IPS-18c (cell line): ENCODE measurements around the gene MEGF8.
A peak's percentile ranks its signal among the peaks of the same experiment; 100 is the strongest.

ENCODE experiments used
- H3K4me3 ChIP-seq: 2 replicates; pipeline ENCODE4 v1.7.0; 2013; ENCODE audit warnings: low read depth, mild to moderate bottlenecking, low read length, moderate library complexity; ENCODE audit not compliant: insufficient read depth
- H3K9me3 ChIP-seq: one replicate; pipeline ENCODE4 v1.6.1; 2013; ENCODE audit warnings: mild to moderate bottlenecking, low read length, moderate library complexity; ENCODE audit not compliant: control insufficient read depth, insufficient read depth

Gene MEGF8

DNA sequence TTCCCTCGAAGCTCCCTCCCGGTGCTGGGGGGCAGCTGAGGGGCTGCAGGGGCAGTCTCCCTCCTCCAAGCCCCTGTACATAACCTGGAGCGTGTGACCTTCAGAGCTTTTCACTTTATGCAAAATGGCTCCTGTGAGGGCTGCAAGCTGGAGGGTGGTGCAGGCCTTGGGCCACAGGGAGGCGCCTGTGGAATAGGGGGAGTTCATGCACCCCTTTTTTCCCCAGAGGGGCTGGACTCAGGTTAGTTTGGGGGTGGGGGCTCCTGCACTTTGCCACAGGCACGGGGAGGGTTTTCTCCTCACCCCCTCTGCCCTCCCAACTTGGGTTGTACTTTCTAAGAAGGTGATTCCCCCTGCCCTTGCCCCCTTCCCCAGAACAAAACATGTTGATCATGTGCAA, 30.1 kb upstream of the MEGF8 start:
- Histone ChIP-seq H3K4me3 (no peak overlapping the region), H3K9me3 (no peaks in the 10 kb centered on the region)

DNA sequence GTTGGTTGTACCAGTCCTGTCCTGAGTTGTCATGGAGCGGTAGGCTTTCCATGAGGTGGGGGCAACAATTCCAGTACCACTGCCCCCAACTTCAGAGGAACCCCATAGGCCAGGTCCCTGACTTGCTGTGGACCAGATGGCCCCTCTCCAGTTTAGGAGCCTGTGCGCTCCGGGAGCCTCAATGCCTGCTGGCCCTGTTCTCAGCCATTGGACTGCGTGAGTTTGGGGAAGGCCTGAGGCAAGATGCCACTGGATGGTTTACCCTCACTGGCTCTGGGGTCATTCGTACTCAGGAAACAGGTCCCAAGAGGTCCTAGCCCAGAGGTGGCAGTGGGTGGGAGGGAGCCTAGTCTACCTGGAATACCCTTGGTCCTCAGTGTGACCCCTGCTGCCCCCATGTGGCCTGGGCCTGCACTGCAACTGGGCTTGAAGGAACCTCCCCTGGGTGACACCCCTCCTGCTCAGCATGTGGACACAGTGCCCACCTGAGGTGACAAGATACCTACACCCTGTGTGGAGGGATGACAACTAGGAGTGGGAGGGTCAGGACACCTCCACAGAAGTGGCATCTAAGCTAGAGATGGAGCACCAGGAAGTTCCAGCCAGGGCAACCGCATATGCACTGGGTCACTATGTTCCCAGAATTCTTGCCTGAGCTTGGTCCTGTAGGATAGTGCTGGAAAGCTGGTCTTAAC, 29.5 kb upstream of the MEGF8 start:
- H3K9me3 ChIP-seq, result no peaks in the 10 kb centered on the region
- H3K4me3 ChIP-seq, result no peak overlapping the region

DNA sequence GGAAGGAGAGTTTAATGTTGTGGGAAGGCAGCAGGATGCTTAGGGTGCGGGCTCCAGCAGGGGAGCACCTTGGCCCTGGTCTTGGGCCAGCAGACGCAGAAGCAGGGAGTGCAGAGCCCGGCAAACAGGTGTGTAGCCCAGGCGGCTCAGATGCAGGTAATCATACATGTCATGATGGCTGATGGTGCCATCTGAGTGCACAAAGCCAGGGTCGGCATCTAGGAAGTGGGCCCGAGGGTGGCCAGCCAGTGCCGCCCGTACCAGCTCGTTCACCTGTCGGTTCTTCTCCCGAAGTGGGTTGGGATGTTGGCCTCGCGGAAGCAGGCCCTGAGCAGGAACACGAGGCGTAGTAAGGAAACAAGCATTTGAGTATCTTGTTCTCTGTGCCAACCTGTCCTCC, 28.4 kb upstream of the MEGF8 start:
- H3K4me3 ChIP-seq, result no peak overlapping the region

GRCh38 chr19:42301646-42302203, 23.7 kb upstream of the MEGF8 start, which contains the start of gene PRR19:
TSS of gene PRR19 (plus strand) at chr19:42302132. CDS start at chr19:42309585, 7,453 bp downstream.
- Histone ChIP-seq H3K9me3 (no peaks in the 10 kb centered on the region), H3K4me3 (peak within 1 kb of the TSS; percentile 83)

More for the DNA sequence above, 28.4 kb upstream of the MEGF8 start:
- H3K9me3 ChIP-seq, result no peaks in the 10 kb centered on the region

- Histone ChIP-seq H3K9me3 (no peaks in the 10 kb centered on the region), H3K4me3 (peak overlapping the region; percentile 11; the same call in 1 of the 2 replicates)
Measured at GRCh38 chr19:42303101-42303464, 22.4 kb upstream of the MEGF8 start.

DNA sequence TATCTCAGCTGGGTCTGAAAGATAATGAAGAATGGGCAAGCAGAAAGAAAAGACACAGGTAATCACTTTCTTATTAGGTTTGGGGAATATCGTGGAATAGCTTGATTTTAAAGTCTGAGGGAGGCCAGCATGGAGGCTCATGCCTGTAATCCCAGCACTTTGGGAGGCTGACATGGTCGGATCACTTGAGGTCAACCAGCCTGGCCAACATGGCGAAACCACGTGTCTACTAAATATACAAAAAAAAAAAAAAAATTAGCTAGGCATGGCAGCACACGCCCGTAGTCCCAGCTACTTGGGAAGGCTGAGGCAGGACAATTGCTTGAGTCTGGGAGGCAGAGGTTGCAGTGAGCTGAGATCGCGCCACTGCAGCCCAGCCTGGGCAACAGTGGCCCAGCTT, 21.6 kb upstream of the MEGF8 start:
- H3K4me3 ChIP-seq, result no peak overlapping the region

GRCh38 chr19:42306646-42307045, 18.8 kb upstream of the MEGF8 start:
- no peak overlapping the region for H3K4me3 ChIP-seq
- no peaks in the 10 kb centered on the region for H3K9me3 ChIP-seq

More for the DNA sequence above, 21.6 kb upstream of the MEGF8 start:
- H3K9me3 ChIP-seq, result no peaks in the 10 kb centered on the region

DNA sequence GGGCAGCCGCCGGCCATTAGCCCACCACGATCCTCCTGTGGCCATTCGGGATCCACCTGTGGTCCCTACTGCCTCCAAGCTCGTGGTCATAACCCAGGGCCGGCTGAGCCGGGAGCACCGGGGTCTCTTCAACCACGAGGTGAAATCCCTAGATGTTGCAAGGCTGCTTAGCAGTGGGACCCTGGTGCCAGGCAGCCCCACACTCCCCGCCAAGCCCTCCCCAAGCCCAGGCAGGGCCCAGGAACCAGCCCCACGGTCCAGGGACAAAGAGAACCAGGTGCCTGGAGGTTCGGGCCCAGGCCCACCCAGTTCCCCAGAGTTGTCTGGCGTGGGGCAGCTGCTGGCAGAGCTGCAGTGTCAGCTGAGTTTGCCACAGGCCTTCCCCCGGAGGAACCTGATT, 15.7 kb upstream of the MEGF8 start:
- H3K4me3 ChIP-seq, result no peak overlapping the region

DNA sequence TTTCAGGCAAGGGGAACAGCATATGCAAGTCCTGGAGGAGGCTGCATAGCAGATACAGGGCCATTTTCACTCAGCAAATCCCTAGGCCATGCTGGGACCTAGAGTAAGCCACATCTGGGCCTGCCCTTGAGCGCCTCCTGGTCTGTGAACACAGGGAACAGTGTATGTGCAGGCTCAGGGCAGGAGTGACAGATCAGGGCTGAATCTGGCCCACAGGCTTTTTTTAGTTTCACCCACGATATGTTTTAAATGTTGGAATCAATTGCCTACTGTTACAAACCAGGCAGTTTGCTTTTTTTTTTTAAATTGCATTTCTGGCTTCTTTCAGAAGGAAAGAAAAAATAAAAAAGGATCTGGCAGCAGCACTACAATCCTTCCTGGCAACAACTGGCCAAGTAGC, 13.8 kb upstream of the MEGF8 start:
- H3K9me3 ChIP-seq, result no peaks in the 10 kb centered on the region

More for the DNA sequence above, 15.7 kb upstream of the MEGF8 start:
- no peaks in the 10 kb centered on the region for H3K9me3 ChIP-seq

DNA sequence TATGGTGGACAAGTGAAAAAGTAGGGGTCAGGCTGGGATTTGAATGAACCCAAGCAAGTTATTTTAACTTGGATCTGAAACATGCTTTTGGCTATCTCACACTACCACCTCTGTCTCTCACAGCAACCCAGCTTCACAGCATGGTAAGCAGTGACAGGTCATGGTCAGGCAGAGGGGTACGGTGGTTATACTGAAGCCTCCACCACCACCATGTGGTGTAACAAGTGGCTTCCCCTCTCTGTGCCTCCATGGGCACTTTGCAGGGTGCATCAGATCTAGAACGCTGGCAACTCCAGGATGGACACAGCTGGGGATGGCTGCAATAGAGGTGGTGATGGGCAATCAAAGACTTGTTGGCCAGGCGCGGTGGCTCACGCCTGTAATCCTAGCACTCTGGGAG, 13.1 kb upstream of the MEGF8 start:
- Histone ChIP-seq H3K4me3 (no peak overlapping the region; the same call in 1 of the 2 replicates), H3K9me3 (no peaks in the 10 kb centered on the region)

More for the DNA sequence above, 13.8 kb upstream of the MEGF8 start:
- H3K4me3 ChIP-seq, result no peak overlapping the region

DNA sequence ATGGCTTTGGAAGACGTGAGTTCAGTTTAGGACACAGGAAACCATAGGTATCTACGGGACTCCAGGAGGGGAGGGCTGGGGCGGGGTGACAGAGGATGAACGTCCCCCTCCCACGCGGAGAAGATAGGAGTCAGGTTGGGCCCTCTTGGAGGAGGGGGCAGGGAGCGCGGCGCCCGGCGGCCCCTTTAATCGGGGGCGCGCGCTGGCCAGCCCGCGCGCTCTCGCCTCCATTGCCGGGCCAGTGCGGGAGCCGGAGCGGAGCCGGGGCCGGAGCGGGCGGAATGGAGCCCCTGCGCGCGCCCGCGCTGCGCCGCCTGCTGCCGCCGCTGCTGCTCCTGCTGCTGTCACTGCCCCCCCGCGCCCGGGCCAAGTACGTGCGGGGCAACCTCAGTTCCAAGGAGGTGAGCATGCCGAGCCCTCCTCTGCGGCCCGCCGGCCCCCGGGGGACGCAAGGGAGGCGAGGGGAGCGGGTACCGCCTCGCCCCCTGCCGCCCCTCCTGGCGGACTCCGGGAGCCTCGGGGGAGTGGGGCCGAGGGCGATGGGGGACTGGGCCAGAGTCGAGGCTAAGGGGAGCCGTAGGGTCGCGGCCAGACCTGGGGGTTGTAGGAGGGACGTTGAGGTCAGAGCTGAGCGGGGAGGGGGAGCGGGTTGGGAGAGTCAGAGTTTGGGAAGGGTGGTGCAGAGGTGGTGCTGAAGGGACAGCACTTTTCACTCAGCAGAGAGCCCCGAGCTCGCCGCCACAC, 12.2 kb upstream of the MEGF8 start, which contains the start of gene TMEM145:
Gene TMEM145 (plus strand): TSS at position 214 of the 744 bp plus-strand sequence. CDS start 68 bp downstream, at position 282.
- peak within 1 kb of the TSS; percentile 76 for H3K4me3 ChIP-seq
- no peaks in the 10 kb centered on the region for H3K9me3 ChIP-seq

DNA sequence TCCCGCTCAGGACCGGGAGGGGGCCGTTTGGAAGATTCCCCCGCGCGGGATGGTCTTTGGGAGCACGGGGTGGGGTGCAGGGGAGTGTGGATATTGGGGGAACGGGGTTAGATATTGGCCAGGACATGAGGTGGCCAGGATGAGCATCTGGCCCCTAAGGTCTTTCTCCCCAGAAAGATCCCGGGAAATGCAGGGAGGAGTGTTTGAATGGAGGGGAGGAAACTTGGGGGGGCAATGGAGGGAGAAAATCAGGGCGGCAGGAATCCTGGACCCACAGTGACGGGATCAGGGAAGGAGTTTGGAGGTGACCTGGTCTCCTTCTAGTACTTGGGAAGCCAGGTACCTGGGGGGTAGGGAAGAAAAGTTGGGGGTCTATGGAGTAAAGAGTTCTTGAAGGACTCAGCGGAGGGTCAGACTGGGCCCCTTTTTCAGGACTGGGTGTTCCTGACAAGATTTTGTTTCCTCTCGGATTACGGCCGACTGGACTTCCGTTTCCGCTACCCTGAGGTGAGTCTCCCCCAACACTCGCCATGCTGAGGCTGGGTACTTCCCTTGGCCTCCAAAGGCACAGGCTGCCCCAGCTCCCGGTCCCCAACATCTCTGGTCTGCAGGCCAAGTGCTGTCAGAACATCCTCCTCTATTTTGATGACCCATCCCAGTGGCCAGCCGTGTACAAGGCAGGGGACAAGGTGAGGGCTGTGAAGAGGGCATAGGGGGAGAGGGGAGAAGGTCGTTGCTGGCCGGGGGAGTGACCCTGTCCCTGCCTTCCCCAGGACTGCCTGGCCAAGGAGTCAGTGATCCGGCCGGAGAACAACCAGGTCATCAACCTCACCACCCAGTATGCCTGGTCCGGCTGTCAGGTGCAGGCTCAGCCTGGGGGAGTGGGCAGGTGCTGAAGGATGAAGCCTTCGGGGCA, 11.3 kb upstream of the MEGF8 start:
- H3K4me3 ChIP-seq, result peak overlapping the region; percentile 76

DNA sequence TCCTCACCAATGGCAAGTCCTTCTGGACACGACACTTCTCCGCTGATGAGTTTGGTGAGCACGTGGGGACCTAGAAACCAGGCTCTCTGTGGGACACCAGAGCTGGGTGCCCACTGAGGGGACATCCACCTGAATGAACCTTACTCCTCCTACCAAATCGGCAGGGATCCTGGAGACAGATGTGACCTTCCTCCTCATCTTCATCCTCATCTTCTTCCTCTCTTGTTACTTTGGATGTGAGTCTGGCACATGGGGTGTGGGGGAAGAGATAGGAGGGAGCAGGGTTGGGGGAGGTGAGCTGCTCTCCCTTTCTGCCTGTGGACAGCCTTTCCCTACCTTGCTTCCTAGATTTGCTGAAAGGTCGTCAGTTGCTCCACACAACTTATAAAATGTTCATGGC, 10.4 kb upstream of the MEGF8 start:
- H3K4me3 ChIP-seq, result no peak overlapping the region

More for the DNA sequence above, 11.3 kb upstream of the MEGF8 start:
- no peaks in the 10 kb centered on the region for H3K9me3 ChIP-seq

DNA sequence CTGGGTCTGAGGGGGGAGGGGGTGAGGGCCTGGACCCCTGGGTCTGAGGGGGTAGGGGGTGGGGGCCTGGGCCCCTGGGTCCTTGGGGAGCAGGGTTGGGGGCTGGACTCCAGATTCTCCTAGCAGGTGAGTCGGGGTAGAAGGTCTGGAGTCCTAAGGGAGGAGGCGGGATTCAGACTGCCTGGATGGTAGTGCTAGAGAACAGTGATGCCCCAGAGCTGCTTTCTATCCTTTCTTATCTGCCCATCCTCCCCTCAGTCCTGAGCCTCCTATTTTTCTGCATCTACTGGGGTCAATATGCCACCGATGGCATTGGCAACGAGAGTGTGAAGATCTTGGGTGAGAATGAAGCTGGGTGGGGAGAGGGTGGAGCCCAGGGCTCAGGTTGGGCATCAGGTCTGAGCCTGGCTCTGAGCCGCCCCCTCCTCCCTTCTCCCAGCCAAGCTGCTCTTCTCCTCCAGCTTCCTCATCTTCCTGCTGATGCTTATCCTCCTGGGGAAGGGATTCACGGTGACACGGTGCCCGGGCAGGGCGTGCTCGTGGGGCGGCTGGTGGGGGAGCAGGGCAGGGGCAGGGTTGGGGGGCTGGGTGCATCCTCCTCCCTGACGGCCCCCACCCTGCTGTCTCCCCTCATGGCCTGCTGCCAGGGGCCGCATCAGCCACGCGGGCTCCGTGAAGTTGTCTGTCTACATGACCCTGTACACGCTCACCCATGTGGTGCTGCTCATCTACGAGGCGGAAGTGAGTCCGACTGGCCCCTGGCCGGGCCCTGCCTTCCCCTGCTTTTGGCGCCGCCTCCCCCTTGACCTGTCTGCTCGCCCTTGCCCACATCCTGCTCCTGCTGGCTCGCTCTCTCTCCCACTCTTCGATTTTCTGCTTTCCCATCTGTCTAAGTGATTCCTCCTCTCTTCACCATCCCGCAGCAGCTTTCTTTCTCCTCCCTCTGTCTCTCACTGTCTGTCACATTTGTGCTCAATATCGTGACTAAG, 8.9 kb upstream of the MEGF8 start:
- Histone ChIP-seq H3K4me3 (no peak overlapping the region), H3K9me3 (no peaks in the 10 kb centered on the region)

More for the DNA sequence above, 10.4 kb upstream of the MEGF8 start:
- no peaks in the 10 kb centered on the region for H3K9me3 ChIP-seq

- Histone ChIP-seq H3K4me3 (no peak overlapping the region), H3K9me3 (no peaks in the 10 kb centered on the region)
Measured at GRCh38 chr19:42317535-42317934, 7.9 kb upstream of the MEGF8 start.

DNA sequence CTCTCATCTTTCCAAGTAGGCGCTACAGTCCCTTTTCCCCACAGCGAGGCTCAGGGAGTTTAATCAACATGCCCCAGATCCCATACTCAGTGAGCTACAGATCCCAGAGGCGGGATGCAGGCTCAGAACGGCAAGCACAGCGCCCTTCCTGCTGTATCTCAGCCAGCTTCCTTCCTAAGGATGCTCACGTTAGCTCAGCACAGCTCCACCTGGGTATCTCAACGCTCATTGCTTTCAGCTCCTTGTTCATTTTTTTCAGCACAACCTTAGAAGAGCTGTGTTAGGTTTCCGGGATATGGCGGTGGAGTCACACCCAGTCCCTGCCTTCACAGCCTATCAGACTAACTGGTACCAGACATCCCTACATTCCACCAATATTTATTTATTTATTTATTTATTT, 3.1 kb upstream of the MEGF8 start:
- H3K9me3 ChIP-seq, result no peaks in the 10 kb centered on the region

More for the DNA sequence above, 3.1 kb upstream of the MEGF8 start:
- H3K4me3 ChIP-seq, result no peak overlapping the region
